Ovary (tissue), 9 donors: ENCODE measurements around the gene TRDMT1. TPM values are rescaled to one million over a fixed set of nuclear protein-coding genes. Genes with fewer than 3 reads are reported as not detected.

Experiments
- DNase-seq, 5 donors: peaks; one replicate each; pipeline ENCODE4 v3.0.0-alpha.2; 2019 to 2020
- H3K27ac ChIP-seq, 2 donors: fragments of 200-600 bp; one replicate each; pipeline versions ENCODE4 v1.5.1 to v1.8.0; 2019 to 2022
- H3K27me3 ChIP-seq: fragments of 200-600 bp; one replicate; pipeline ENCODE4 v1.8.0; 2022
- H3K36me3 ChIP-seq: fragments of 200-600 bp; sonication (generic); one replicate; pipeline ENCODE4 v1.5.1; 2019
- H3K4me1 ChIP-seq: one replicate; pipeline ENCODE4 v1.8.1; 2013; ENCODE audit warnings: mild to moderate bottlenecking, moderate library complexity; ENCODE audit not compliant: insufficient read depth
- H3K4me3 ChIP-seq: fragments of 200-600 bp; sonication (generic); one replicate; pipeline ENCODE4 v1.5.1; 2017
- H3K9me3 ChIP-seq, 2 donors: fragments of 200-600 bp in 1 of 2; sonication (generic) in 1 of 2; one replicate each; pipeline versions ENCODE4 v1.5.1 to v1.8.1; 2013 to 2019; ENCODE audit warnings: mild to moderate bottlenecking in 1 of 2, moderate library complexity in 1 of 2
- EP300 ChIP-seq: sonication (generic); formaldehyde crosslinking; IDR thresholded peaks from one replicate; pipeline ENCODE4 v1.6.1; 2017; ENCODE audit warnings: antibody characterized with exemption
- POLR2A ChIP-seq: fragments of 450-650 bp; IDR thresholded peaks from one replicate; pipeline ENCODE4 v1.6.1; 2017; ENCODE audit warnings: antibody characterized with exemption, mild to moderate bottlenecking, moderate library complexity
- WGBS, 3 donors: extraction: QIAGEN DNeasy Blood & Tissue Kit in 1 of 3; methylation state at CpG; one replicate each; pipeline versions ENCODE4 v1.1.5 to v1.1.7; 2013 to 2017; 5-methylcytosine and 5-hydroxymethylcytosine counted together
- intact Hi-C, 4 donors: fragments of 100-400 bp; cut with DNase I; formaldehyde crosslinking; loops; one replicate each; pipeline versions ENCODE4 v1.11.0 to v1.15.1; 2022 to 2023
- polyA plus RNA-seq, 2 donors: library from polyadenylated mRNA; stranded (reverse); fragments of 200-250 nt in 1 of 2; fragments of 350-450 nt in 1 of 2; fragmentation: Illumina TruSeq in 1 of 2; extraction: RNeasy Lipid Tissue Mini Kit (QIAGEN cat#74804) in 1 of 2; gene quantifications; one replicate each; pipeline ENCODE4 v1.2.3, GENCODE V29; 2013 to 2014
- total RNA-seq, 7 donors: library from RNA; depleted of rRNA in 2 of 7; stranded (reverse); fragments of >200 nt in 2 of 7; fragmentation: NEBNext Ultra II Directional in 3 of 7; extraction: Animal tissue kit (Norgen Biotek cat#: 25700) in 3 of 7; gene quantifications; one replicate each; pipeline versions ENCODE4 v1.1.0 to v1.2.4, GENCODE V29; 2016 to 2023
- TF ChIP-seq, protein P1 (sequence below), 3 donors: fragments of 450-650 bp in 2 of 3; fragments of 200-600 bp in 1 of 3; IDR thresholded peaks; one replicate each; pipeline versions ENCODE4 v1.5.1 to v1.8.0; 2016 to 2022; ENCODE audit warnings: antibody characterized with exemption in 3 of 3, mild to moderate bottlenecking in 1 of 3
- donor health status: DM: no; HTN: no; CAD: no; lungs with moderate emphysema.
- donor health status: DM: no; HTN: no; CAD: no.
- donor health status: Bipolar disorder and iron deficiency.
- donor health status: DM: yes; HTN: yes; CAD: no.
- donor health status: DM: no; HTN: no; CAD: no.
- donor health status: DM: yes; HTN: yes; CAD: no.

TRDMT1 gene
- total and polyA plus RNA-seq, 9 donors: 3.2 to 24.3 (median 15.9) TPM

DNA sequence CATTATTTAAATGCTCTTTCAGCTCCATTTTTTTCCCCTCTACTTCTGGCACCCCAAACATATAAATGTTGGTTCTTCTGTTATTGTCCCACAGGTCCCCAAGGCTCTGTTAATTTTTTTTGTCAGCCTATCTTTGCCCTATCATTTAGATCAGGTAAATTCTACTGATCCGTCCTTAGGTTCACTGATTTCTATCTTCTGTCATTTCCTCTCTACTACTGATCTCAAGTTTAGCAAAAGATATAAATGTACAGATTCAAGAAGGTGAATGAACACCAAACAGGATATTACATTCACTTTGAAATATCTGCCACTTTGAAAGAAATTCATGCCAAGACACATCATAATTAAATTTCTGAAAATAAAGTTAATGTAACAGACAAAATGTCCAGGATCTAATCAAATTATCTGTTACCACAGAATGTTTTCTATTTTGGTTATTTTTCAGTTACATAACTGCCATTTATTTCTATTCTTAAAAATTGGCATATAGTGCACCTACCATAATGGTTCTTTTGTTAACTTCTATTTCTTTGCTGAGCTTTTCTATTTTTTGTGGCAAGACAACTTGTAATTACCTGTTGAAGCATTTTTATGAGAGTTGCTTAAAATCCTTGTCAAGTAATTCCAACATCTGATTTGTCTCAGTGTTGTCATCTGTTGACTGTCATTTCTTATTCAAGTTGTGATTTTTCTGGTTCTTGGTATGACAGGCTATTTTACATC, 59.8 kb downstream of the TRDMT1 start:
- Histone ChIP-seq H3K36me3 (no peaks in the 10 kb centered on the region), H3K4me3 (no peak overlapping the region), H3K9me3 (no peaks in the 10 kb centered on the region), H3K4me1 (no peaks in the 10 kb centered on the region), H3K27me3 (no peaks in the 10 kb centered on the region), H3K27ac (no peak overlapping the region)
- DNase-seq: no peak
- WGBS, 3 donors: 92 to 95% (median 94%) methylated on average over 1 of the region's 1 CpG
- intact Hi-C loops: no loop called here
- no peak for TF ChIP-seq POLR2A
- TF ChIP-seq, protein P1, sequence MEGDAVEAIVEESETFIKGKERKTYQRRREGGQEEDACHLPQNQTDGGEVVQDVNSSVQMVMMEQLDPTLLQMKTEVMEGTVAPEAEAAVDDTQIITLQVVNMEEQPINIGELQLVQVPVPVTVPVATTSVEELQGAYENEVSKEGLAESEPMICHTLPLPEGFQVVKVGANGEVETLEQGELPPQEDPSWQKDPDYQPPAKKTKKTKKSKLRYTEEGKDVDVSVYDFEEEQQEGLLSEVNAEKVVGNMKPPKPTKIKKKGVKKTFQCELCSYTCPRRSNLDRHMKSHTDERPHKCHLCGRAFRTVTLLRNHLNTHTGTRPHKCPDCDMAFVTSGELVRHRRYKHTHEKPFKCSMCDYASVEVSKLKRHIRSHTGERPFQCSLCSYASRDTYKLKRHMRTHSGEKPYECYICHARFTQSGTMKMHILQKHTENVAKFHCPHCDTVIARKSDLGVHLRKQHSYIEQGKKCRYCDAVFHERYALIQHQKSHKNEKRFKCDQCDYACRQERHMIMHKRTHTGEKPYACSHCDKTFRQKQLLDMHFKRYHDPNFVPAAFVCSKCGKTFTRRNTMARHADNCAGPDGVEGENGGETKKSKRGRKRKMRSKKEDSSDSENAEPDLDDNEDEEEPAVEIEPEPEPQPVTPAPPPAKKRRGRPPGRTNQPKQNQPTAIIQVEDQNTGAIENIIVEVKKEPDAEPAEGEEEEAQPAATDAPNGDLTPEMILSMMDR (IDR thresholded peaks at IDR 0.05): no peak
- no peak for TF ChIP-seq EP300

DNA sequence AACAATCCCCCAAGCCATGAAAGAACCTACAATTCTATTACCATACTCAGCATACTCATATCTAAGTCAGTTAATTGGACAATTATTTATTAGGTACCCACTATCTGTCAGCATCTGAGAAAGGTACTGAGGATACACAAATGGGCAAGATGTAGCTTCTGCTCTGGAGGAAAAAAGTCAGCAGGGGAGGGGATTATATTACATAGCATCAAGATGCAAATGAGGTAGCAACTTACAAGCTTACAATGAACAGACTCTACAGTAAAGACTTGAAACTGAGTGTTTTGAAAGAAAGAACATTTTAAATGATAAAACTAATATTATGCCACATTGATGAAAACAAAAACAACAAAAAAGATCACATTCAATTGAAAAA, 61.1 kb downstream of the TRDMT1 start:
- Histone ChIP-seq H3K27ac (no peak overlapping the region), H3K4me3 (no peak overlapping the region), H3K36me3 (no peaks in the 10 kb centered on the region), H3K27me3 (no peaks in the 10 kb centered on the region), H3K4me1 (no peaks in the 10 kb centered on the region), H3K9me3 (no peaks in the 10 kb centered on the region)
- TF ChIP-seq, protein P1 (IDR thresholded peaks at IDR 0.05): no peak
- TF ChIP-seq POLR2A (no peak), EP300 (no peak)
- intact Hi-C loops: no loop called here
- DNase-seq: no peak

DNA sequence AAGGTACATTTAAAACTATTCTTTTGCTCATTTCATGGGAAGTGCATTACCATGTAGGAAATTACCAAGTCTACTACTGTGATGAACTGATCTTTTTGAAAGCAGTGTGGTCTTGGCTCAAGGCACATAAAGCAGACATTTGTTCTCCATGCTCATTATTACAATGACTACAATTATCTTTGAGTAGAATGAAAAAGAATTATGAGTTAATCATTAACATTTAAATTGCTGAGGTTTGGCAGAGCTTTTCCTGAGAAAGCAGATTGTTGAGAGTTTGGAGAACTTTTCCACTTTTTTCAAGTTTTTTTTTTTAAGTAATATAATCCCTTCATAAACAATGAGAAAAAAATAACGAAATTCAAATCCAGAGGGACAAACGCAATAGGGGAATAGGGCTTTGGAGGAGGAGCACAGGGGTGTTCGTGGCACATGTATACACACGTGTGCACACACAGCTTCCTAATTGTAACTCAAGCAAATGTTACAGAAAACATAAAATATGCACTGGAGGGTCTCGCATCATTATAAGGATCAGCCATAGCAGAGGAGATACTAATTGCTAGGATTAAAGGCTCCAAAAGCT, 62.9 kb downstream of the TRDMT1 start:
- Histone ChIP-seq H3K27me3 (no peaks in the 10 kb centered on the region), H3K36me3 (no peaks in the 10 kb centered on the region), H3K4me1 (no peaks in the 10 kb centered on the region), H3K27ac (no peak overlapping the region), H3K9me3 (no peaks in the 10 kb centered on the region), H3K4me3 (no peak overlapping the region)
- 20 to 32% (median 25%) methylated on average over 5 of the region's 5 CpGs for WGBS, 3 donors
- DNase-seq: no peak
- TF ChIP-seq, protein P1 (IDR thresholded peaks at IDR 0.05): no peak
- TF ChIP-seq POLR2A: no peak
- no peak for TF ChIP-seq EP300
- intact Hi-C loops: no loop called here

DNA sequence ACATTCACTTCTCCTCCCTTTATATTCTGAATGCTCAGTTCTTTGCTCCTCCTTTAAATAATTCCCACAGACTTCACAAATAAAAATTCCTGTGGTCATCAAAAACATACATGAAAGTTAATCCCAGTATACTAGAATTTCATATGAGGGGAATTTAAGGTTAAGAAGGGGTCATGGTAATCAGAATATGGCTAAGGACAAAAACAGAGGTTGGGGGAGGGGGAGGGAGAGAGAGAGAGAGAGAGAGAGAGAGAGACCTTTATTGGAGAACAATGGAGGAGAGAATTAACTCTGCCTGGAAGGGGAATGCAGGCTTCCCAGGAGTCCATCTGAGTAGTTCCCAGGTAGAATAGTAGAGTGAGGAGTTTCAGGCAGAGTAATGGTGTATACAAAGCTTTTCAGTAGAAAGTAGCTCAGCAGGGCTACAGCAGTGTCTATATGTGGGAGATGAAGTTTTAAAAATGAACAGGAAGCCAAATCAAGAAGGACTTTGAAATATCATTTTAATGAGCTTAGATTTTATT, 66.7 kb downstream of the TRDMT1 start:
- H3K27me3 ChIP-seq: no peaks in the 10 kb centered on the region
- no peak overlapping the region for H3K27ac ChIP-seq
- intact Hi-C loops: no loop called here
- H3K4me3 ChIP-seq: no peak overlapping the region
- DNase-seq: no peak
- H3K36me3 ChIP-seq: no peaks in the 10 kb centered on the region
- H3K9me3 ChIP-seq: no peaks in the 10 kb centered on the region
- H3K4me1 ChIP-seq: no peaks in the 10 kb centered on the region
- no peak for TF ChIP-seq EP300
- TF ChIP-seq, protein P1 (IDR thresholded peaks at IDR 0.05): no peak
- TF ChIP-seq POLR2A: no peak
